Fibroblast of lung (primary cell): ENCODE data around the gene SETBP1.

ENCODE experiments used
- EZH2 ChIP-seq: IDR thresholded peaks from 2 replicates; pipeline ENCODE4 v1.5.1; 2012; ENCODE audit warnings: low read length, control low read depth, mild to moderate bottlenecking; ENCODE audit errors: missing control alignments
- TF ChIP-seq, protein P1 (sequence below), 2 donors: IDR thresholded peaks in 1 of 2; conservative IDR thresholded peaks in 1 of 2; 1 replicate in 1 of 2; 2 replicates in 1 of 2; pipeline ENCODE4 v1.5.1; 2011 to 2012; ENCODE audit warnings: low read length in 2 of 2, control low read depth in 1 of 2, inconsistent platforms in 1 of 2, low read depth in 1 of 2, mild to moderate bottlenecking in 1 of 2

DNA sequence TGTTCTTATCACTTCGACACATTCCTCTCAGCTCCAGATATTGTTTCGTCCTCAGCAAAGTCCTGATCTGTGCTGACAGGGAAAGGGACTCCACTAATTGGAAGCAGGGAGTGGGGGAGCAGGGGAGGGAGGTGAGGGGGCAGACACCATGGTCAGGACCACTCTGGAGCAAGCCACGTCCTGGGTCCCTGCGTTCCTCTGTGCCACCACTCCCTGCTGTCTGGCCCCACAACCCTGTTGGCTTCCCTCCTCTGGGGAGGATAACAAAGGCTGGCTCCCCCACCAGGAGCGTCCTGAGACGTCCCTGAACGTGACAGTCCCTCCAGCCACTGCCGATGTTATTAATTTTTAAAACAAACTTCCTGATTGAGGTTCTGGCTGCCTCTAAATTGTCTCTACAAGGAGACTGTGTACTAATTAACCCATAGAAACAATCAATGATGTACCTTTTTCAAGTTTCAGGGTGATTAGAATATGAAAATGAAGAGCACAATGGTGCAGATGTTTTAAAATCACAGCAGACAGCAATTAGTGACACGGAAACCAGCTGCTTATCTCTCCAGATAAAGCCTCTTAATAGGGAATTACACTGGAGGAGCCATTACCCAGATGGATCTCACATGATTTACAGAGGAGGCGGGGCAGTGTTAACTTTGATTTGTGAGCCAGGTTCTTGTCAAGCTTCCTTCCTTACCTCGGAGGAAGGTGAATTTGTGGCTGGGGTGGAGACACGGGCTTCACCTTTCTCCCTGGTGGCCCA lies 257.5 kb downstream of the SETBP1 start:
- TF ChIP-seq, protein P1, sequence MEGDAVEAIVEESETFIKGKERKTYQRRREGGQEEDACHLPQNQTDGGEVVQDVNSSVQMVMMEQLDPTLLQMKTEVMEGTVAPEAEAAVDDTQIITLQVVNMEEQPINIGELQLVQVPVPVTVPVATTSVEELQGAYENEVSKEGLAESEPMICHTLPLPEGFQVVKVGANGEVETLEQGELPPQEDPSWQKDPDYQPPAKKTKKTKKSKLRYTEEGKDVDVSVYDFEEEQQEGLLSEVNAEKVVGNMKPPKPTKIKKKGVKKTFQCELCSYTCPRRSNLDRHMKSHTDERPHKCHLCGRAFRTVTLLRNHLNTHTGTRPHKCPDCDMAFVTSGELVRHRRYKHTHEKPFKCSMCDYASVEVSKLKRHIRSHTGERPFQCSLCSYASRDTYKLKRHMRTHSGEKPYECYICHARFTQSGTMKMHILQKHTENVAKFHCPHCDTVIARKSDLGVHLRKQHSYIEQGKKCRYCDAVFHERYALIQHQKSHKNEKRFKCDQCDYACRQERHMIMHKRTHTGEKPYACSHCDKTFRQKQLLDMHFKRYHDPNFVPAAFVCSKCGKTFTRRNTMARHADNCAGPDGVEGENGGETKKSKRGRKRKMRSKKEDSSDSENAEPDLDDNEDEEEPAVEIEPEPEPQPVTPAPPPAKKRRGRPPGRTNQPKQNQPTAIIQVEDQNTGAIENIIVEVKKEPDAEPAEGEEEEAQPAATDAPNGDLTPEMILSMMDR (conservative IDR thresholded peaks at IDR 0.05 in 1 of 2, IDR thresholded peaks at IDR 0.05 in 1 of 2; ENCODE audit: low read depth in 1 of 2, low read length in 2 of 2) = no peak
- TF ChIP-seq EZH2 = no peak
